Tibial artery (tissue), 4 donors: ENCODE data around the gene HPCAL1.

Source experiments
- DNase-seq, 2 donors: peaks; one replicate each; pipeline ENCODE4 v3.0.0-alpha.2; 2019
- H3K27ac ChIP-seq, 2 donors: fragments of 200-600 bp; sonication (generic) in 1 of 2; 1 replicate in 1 of 2; 2 replicates in 1 of 2; pipeline ENCODE4 v1.5.1; 2018 to 2019; ENCODE audit warnings: mild to moderate bottlenecking in 1 of 2
- H3K27me3 ChIP-seq, 2 donors: fragments of 200-600 bp; sonication (generic) in 1 of 2; one replicate each; pipeline versions ENCODE4 v1.5.1 to v1.6.0; 2016 to 2019
- H3K36me3 ChIP-seq, 3 donors: fragments of 200-600 bp; sonication (generic) in 2 of 3; one replicate each; pipeline ENCODE4 v1.5.1; 2016 to 2019; ENCODE audit warnings: mild to moderate bottlenecking in 2 of 3
- H3K4me1 ChIP-seq, 4 donors: fragments of 200-600 bp; sonication (generic) in 2 of 4; 1 replicate in 3 of 4; 2 replicates in 1 of 4; pipeline ENCODE4 v1.5.1; 2016 to 2019
- H3K4me3 ChIP-seq, 2 donors: fragments of 200-600 bp; sonication (generic) in 1 of 2; 1 replicate in 1 of 2; 2 replicates in 1 of 2; pipeline ENCODE4 v1.5.1; 2018 to 2019; ENCODE audit warnings: mild to moderate bottlenecking in 2 of 2
- H3K9me3 ChIP-seq, 3 donors: fragments of 200-600 bp; sonication (generic) in 1 of 3; one replicate each; pipeline ENCODE4 v1.5.1; 2016 to 2019
- intact Hi-C: fragments of 100-400 bp; cut with DNase I; formaldehyde crosslinking; loops from one replicate; pipeline ENCODE4 v1.15.0; 2023; ENCODE audit warnings: low total_unique reads
- TF ChIP-seq, protein P1 (sequence below), 2 experiments: fragments of 200-600 bp in 1 of 2; fragments of 450-650 bp in 1 of 2; IDR thresholded peaks; one replicate each; pipeline ENCODE4 v1.5.1; 2017 to 2019; ENCODE audit warnings: antibody characterized with exemption in 2 of 2, mild to moderate bottlenecking in 1 of 2, moderate library complexity in 1 of 2

HPCAL1 gene

GRCh38 chr2:10312437-10312957 lies 9.8 kb downstream of the HPCAL1 start:
- H3K27ac ChIP-seq: no peak overlapping the region
- no peaks in the 10 kb centered on the region for H3K36me3 ChIP-seq
- TF ChIP-seq, protein P1, sequence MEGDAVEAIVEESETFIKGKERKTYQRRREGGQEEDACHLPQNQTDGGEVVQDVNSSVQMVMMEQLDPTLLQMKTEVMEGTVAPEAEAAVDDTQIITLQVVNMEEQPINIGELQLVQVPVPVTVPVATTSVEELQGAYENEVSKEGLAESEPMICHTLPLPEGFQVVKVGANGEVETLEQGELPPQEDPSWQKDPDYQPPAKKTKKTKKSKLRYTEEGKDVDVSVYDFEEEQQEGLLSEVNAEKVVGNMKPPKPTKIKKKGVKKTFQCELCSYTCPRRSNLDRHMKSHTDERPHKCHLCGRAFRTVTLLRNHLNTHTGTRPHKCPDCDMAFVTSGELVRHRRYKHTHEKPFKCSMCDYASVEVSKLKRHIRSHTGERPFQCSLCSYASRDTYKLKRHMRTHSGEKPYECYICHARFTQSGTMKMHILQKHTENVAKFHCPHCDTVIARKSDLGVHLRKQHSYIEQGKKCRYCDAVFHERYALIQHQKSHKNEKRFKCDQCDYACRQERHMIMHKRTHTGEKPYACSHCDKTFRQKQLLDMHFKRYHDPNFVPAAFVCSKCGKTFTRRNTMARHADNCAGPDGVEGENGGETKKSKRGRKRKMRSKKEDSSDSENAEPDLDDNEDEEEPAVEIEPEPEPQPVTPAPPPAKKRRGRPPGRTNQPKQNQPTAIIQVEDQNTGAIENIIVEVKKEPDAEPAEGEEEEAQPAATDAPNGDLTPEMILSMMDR (IDR thresholded peaks at IDR 0.05): no peak
- no peaks in the 10 kb centered on the region for H3K9me3 ChIP-seq
- H3K27me3 ChIP-seq: no peaks in the 10 kb centered on the region
- DNase-seq: no peak
- no peak overlapping the region for H3K4me3 ChIP-seq
- H3K4me1 ChIP-seq: no peaks in the 10 kb centered on the region
- intact Hi-C loops: loop anchor here (5.0 kb wide), 1 partner anchor 35 kb away; no protein-coding TSS in a partner anchor

DNA sequence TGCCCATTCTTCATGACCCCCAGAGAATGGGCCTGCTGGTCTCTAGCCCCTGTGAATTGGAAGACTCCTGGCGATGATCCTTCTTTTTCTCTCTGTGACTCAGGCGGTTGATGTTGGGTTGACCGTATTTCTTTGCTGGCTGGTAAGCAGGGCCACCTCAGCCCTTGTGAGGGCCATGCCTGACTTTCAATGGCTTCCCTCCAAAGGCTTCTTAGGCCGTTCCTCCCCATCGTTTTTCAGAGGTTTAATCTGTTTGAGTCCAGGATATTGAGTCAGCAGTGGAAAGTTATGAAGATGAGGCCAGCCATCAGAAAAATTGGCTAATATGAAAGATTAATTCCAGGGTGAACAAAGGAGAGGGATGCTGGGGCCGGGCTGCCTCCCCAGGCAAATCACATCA lies 13.6 kb downstream of the HPCAL1 start:
- H3K27me3 ChIP-seq: no peaks in the 10 kb centered on the region
- no peak overlapping the region for H3K4me3 ChIP-seq
- no peaks in the 10 kb centered on the region for H3K36me3 ChIP-seq
- H3K4me1 ChIP-seq: no peaks in the 10 kb centered on the region
- no peak overlapping the region for H3K27ac ChIP-seq
- intact Hi-C loops: no loop called here
- TF ChIP-seq, protein P1 (IDR thresholded peaks at IDR 0.05): no peak
- no peaks in the 10 kb centered on the region for H3K9me3 ChIP-seq
- peak in 1 of 2 donors; percentile 6 for DNase-seq

DNA sequence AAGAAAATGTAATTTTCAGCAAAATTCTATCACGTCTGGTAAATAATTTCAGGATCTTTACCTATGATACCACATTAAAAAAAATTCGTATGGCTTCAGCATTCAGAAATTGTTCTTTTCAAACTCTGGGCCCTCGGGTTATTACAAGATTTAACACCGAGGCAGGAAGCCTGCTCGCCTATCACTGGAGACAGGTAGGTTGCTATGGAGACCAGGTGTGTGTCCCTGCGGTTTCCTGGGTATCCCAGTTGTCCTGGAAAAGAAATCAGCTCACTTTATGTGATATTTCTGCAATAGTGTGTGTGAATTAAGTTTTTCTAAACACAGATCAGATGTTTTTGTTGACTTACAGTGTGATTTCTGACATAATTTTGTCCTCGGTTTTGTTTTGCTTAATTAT lies 14.2 kb downstream of the HPCAL1 start:
- intact Hi-C loops: no loop called here
- Histone ChIP-seq H3K36me3 (no peaks in the 10 kb centered on the region), H3K4me3 (no peak overlapping the region), H3K4me1 (no peaks in the 10 kb centered on the region), H3K27me3 (no peaks in the 10 kb centered on the region), H3K27ac (no peak overlapping the region), H3K9me3 (no peaks in the 10 kb centered on the region)
- TF ChIP-seq, protein P1 (IDR thresholded peaks at IDR 0.05): no peak
- peak in 1 of 2 donors; percentile 1 for DNase-seq

DNA sequence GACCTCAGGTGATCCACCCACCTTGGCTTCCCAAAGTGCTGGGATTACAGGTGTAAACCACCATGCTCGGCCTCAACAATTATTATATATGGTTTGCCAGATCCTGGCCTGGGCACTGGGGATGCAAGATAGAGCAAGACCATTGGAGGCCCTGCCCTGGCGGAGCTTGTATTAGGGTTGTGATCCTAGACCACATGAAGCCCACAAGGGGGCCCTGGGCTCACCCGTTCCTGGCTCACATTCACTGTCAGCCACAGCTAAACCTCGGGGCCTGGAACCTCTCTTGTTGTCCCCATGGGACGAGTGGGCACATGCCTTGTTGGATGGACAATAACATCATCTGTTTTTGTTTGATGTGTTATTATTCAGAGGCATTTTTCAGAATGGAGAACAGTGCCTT lies 14.9 kb downstream of the HPCAL1 start:
- H3K27me3 ChIP-seq: no peaks in the 10 kb centered on the region
- no peaks in the 10 kb centered on the region for H3K9me3 ChIP-seq
- DNase-seq: peak in 1 of 2 donors; percentile 39
- intact Hi-C loops: no loop called here
- no peaks in the 10 kb centered on the region for H3K4me1 ChIP-seq
- peaks cover 0 to 3% (median 0%) of the 10 kb centered on the region in 3 donors for H3K36me3 ChIP-seq
- no peak overlapping the region for H3K27ac ChIP-seq
- TF ChIP-seq, protein P1 (IDR thresholded peaks at IDR 0.05): no peak
- no peak overlapping the region for H3K4me3 ChIP-seq

DNA sequence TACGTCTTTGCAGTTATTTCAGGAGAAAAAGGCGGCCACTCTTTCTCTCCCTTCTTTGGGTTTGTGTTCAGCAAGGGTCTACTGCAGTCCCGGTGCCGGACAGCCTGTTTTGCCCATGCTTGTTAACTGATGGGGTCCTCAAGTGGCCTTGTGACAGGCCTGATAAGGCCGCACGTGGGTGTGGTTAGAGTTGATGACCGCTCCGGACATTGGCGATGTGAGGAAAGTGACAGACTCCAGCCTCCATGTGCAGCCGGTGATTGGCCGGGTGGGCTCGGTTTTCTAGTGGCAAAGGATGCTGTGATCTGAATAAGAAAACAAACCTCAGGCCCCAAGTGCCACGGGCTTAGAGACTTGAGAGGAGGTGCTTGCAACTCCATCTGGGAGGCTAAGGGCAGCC lies 15.6 kb downstream of the HPCAL1 start:
- H3K36me3 ChIP-seq: peaks cover 0 to 5% (median 0%) of the 10 kb centered on the region in 3 donors
- H3K9me3 ChIP-seq: no peaks in the 10 kb centered on the region
- TF ChIP-seq, protein P1 (IDR thresholded peaks at IDR 0.05): no peak
- no peak overlapping the region for H3K27ac ChIP-seq
- DNase-seq: peak in 1 of 2 donors; percentile 43
- intact Hi-C loops: no loop called here
- no peaks in the 10 kb centered on the region for H3K4me1 ChIP-seq
- no peak overlapping the region for H3K4me3 ChIP-seq
- H3K27me3 ChIP-seq: no peaks in the 10 kb centered on the region
